GM18511 (cell line): ENCODE results near the gene CACNA1S.

Experiments used
- ATAC-seq: cut with Tn5 transposase; IDR thresholded peaks from one replicate; pipeline ENCODE4 v1.9.1; 2021; ENCODE audit warnings: mild to moderate bottlenecking, moderate library complexity; ENCODE audit not compliant: unreplicated experiment

The CACNA1S gene

GRCh38 chr1:201112173-201112731 is at the start of gene CACNA1S:
CACNA1S (minus strand) TSS chr1:201112426; CDS start chr1:201112339, 87 bp downstream.
- no peak for ATAC-seq

- no peak for ATAC-seq
These were observed 45.7 kb upstream of the CACNA1S start for GRCh38 chr1:201157949-201158348.

GRCh38 chr1:201156819-201157218 is 44.6 kb upstream of the CACNA1S start:
- ATAC-seq, result no peak

GRCh38 chr1:201156346-201156745 is 44.1 kb upstream of the CACNA1S start:
- ATAC-seq, result no peak

- no peak for ATAC-seq
These were observed 43.1 kb upstream of the CACNA1S start for GRCh38 chr1:201155354-201155753.

GRCh38 chr1:201154389-201155165 is 42.4 kb upstream of the CACNA1S start, which contains the start of gene TMEM9:
TMEM9 (minus strand) TSS chr1:201154474; CDS start chr1:201153923, 551 bp downstream.
- ATAC-seq, result peak; percentile 98

GRCh38 chr1:201153474-201154388 is 41.5 kb upstream of the CACNA1S start:
- ATAC-seq, result peak; percentile 85

- no peak for ATAC-seq
These were observed 37.2 kb upstream of the CACNA1S start for GRCh38 chr1:201149400-201149799.

- ATAC-seq, result no peak
These were observed 35.3 kb upstream of the CACNA1S start for GRCh38 chr1:201147396-201148015.

GRCh38 chr1:201146626-201147390 is 34.6 kb upstream of the CACNA1S start:
- ATAC-seq, result no peak

- no peak for ATAC-seq
These were observed 33.6 kb upstream of the CACNA1S start for GRCh38 chr1:201145816-201146215.

GRCh38 chr1:201145132-201145531 is 32.9 kb upstream of the CACNA1S start:
- no peak for ATAC-seq

- no peak for ATAC-seq
These were observed 32.5 kb upstream of the CACNA1S start for GRCh38 chr1:201144701-201145100.

GRCh38 chr1:201143726-201144635 is 31.8 kb upstream of the CACNA1S start:
- no peak for ATAC-seq

GRCh38 chr1:201142849-201143725 is 30.9 kb upstream of the CACNA1S start:
- no peak for ATAC-seq

- ATAC-seq, result no peak
These were observed 30.0 kb upstream of the CACNA1S start for GRCh38 chr1:201142011-201142848.

GRCh38 chr1:201141418-201141817 is 29.2 kb upstream of the CACNA1S start:
- ATAC-seq, result no peak
